ENCODE measurements around the gene CISD3.
"Not testable (repeated sequence)": the region's sequence is repeated elsewhere in the genome, so short reads cannot be mapped to it uniquely, and the experiment has no call there.

- TF ChIP-seq EZH2 (IDR thresholded peaks at IDR 0.05); POLR2AphosphoS5 (IDR thresholded peaks at IDR 0.05; ENCODE audit: borderline replicate concordance, low read depth, low read length): not testable (repeated sequence)
Observed at GRCh38 chr17:38726145-38726544, 4.0 kb upstream of the CISD3 start.

Data from SK-N-MC (cell line).